Spleen (tissue), 7 donors: Measurements from ENCODE around the gene KDM5B.

Experiments
- CTCF ChIP-seq, 11 experiments: fragments of 200-600 bp in 7 of 11; fragments of 450-650 bp in 4 of 11; sonication (generic) in 4 of 11; IDR thresholded peaks in 8 of 11; conservative IDR thresholded peaks in 3 of 11; 1 replicate in 7 of 11; 2 replicates in 4 of 11; pipeline versions ENCODE4 v1.4.0 to v1.8.0; 2016 to 2021; ENCODE audit warnings: antibody characterized with exemption in 11 of 11, inconsistent platforms in 4 of 11, mild to moderate bottlenecking in 1 of 11
- POLR2A ChIP-seq, 3 donors: fragments of 450-650 bp; IDR thresholded peaks; one replicate each; pipeline ENCODE4 v1.5.1; 2017; ENCODE audit warnings: antibody characterized with exemption in 3 of 3, mild to moderate bottlenecking in 1 of 3
- POLR2AphosphoS5 ChIP-seq, 3 donors: sonication (generic); formaldehyde crosslinking; IDR thresholded peaks; one replicate each; pipeline ENCODE4 v1.5.1; 2017; ENCODE audit warnings: antibody characterized with exemption in 3 of 3
- donor health status: DM: no; HTN: no; CAD: no; lungs with moderate emphysema.
- donor health status: DM: no; HTN: no; CAD: no.
- donor health status: DM: no; HTN: no; CAD: no.

- TF ChIP-seq CTCF (IDR thresholded peaks at IDR 0.05 in 8 of 11, conservative IDR thresholded peaks at IDR 0.05 in 3 of 11) (no peak), POLR2A (IDR thresholded peaks at IDR 0.05) (no peak), POLR2AphosphoS5 (IDR thresholded peaks at IDR 0.05) (no peak)
Measured at GRCh38 chr1:202733251-202733650, 75.0 kb downstream of the KDM5B start.
